Esophagus (tissue), 2 donors: ENCODE measurements around the gene PDZD2. TPM values are rescaled to one million over a fixed set of nuclear protein-coding genes. Genes with fewer than 3 reads are reported as not detected.

Source experiments
- polyA plus RNA-seq, 2 donors: library from polyadenylated mRNA; stranded (reverse); fragments of 200-250 nt; gene quantifications; one replicate each; pipeline ENCODE4 v1.2.3, GENCODE V29; 2013
- donor health status: healthy with polysubstance abuse.
- donor health status: Bipolar disorder and iron deficiency.

Gene PDZD2
- polyA plus RNA-seq, 2 donors: 6.6 to 15.3 TPM

Other genes starting within 250 kb of the PDZD2 start
- gene DROSHA, start 107.0 kb upstream of the PDZD2 start, polyA plus RNA-seq: 10 to 100 TPM; 21.8 to 34.6 TPM
- 1 to 10 TPM; 5.9 to 7.3 TPM for gene C5orf22, start 106.8 kb upstream of the PDZD2 start, polyA plus RNA-seq